IMR-90 (cell line): Measurements from ENCODE around the gene ERMP1.

Experiments used
- CEBPB ChIP-seq: IDR thresholded peaks from 2 replicates; pipeline ENCODE4 v1.6.1; 2012; ENCODE audit warnings: low read depth, low read length, improper control_type of control experiment
- CTCF ChIP-seq: conservative IDR thresholded peaks from 2 replicates; pipeline ENCODE4 v1.5.1; 2012; ENCODE audit warnings: mild to moderate bottlenecking, low read depth, low read length, improper control_type of control experiment
- MAFK ChIP-seq: IDR thresholded peaks from 2 replicates; pipeline ENCODE4 v1.6.1; 2012; ENCODE audit warnings: low read depth, low read length, improper control_type of control experiment
- MXI1 ChIP-seq: IDR thresholded peaks from 2 replicates; pipeline ENCODE4 v1.6.1; 2012; ENCODE audit warnings: low read depth, mild to moderate bottlenecking, low read length, moderate library complexity, borderline replicate concordance
- POLR2A ChIP-seq: IDR thresholded peaks from 2 replicates; pipeline ENCODE4 v1.6.1; 2012; ENCODE audit warnings: mild to moderate bottlenecking, low read depth, low read length
- RCOR1 ChIP-seq: IDR thresholded peaks from 2 replicates; pipeline ENCODE4 v1.6.1; 2012; ENCODE audit warnings: mild to moderate bottlenecking, low read length, improper control_type of control experiment; ENCODE audit not compliant: insufficient replicate concordance

DNA sequence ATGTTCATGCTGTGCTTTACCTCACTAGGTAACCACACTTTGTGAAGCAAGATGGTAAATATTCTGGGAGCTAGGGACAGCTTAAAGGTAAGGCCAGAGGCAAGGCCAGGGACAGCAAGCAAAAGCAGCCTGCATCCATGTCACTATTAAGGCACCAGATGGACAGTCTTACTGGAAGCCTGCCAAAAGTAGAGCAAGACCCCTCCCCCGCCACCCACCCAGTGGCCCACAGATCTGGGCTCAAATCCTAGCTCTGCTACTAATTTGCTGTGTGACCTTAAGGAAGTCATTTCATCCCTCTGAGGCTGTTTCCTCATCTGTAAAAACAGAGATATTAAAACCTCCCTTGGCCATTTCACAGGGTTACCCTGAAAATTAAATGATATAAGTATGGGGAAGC is 13.2 kb upstream of the ERMP1 start:
- no peak for TF ChIP-seq MXI1
- no peak for TF ChIP-seq CEBPB
- TF ChIP-seq CTCF: no peak
- TF ChIP-seq MAFK: no peak
- TF ChIP-seq RCOR1: no peak
- no peak for TF ChIP-seq POLR2A
